Peyer's patch (tissue), 4 donors: ENCODE measurements around the gene TIMP1.

ENCODE experiments used
- CTCF ChIP-seq, 6 experiments: fragments of 450-650 bp in 4 of 6; fragments of 200-600 bp in 2 of 6; sonication (generic) in 1 of 6; IDR thresholded peaks; one replicate each; pipeline ENCODE4 v1.5.1; 2017 to 2019; ENCODE audit warnings: antibody characterized with exemption in 6 of 6, mild to moderate bottlenecking in 3 of 6, moderate library complexity in 1 of 6
- POLR2A ChIP-seq, 2 donors: fragments of 450-650 bp; IDR thresholded peaks; one replicate each; pipeline ENCODE4 v1.5.1; 2017; ENCODE audit warnings: antibody characterized with exemption in 2 of 2, mild to moderate bottlenecking in 2 of 2, moderate library complexity in 2 of 2

- TF ChIP-seq POLR2A (IDR thresholded peaks at IDR 0.05), result peak; percentile 64 to 67
- TF ChIP-seq CTCF (IDR thresholded peaks at IDR 0.05), result no peak
Observed at GRCh38 chrX:47556045-47556623, 26.1 kb upstream of the TIMP1 start.
